GM11168 (cell line): Measurements from ENCODE around the gene CHKB.

Experiments
- in situ Hi-C: fragments of 300-500 bp; cut with MboI; formaldehyde crosslinking; loops from one replicate; pipeline ENCODE4 v1.12.0; 2022; ENCODE audit warnings: low sequenced_read_pairs; ENCODE audit not compliant: unreplicated experiment

The CHKB gene

DNA sequence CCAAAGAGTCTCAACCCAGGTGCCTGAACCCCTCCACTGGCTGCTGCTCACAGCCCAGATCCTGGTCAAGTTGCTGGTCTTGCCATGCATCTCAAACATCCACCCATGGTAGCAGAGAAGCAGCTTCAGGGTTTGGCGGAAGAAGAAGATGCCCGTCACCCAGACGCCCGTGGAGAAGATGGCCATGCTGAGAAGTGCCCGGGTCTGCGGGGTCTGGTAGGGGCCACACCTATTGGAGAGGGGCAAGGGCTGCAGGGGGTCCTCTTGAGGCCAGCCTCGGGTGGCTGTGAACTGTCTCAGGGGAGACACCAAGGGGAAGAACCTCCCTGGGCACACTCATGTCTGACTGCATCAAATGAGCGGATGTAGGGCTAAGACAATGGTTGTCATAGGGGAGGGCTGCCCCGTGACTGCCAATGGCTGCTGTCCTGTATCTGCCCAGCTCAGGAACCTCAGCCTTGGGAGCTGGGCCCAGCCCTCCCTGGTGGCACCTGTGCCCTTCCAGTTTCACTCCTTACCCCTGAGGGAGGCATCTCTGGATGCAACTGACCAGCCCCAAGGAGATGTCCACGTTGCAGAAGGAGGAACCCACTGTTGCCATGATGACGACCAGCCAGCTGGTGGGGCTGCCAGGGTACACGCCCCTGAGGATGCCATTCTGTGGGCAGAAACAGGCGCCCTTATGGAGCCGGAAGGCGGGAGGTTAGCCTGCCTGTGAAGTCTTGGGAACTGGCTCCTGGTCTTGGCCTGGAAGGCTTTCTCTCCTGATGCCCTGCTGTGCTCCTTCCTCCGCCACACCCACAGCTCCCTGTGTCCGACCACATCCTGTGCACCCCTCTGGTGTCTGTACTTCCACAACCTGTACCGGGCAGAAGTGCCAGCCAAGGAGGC is 5.6 kb downstream of the CHKB start:
- in situ Hi-C loops: no loop called here

DNA sequence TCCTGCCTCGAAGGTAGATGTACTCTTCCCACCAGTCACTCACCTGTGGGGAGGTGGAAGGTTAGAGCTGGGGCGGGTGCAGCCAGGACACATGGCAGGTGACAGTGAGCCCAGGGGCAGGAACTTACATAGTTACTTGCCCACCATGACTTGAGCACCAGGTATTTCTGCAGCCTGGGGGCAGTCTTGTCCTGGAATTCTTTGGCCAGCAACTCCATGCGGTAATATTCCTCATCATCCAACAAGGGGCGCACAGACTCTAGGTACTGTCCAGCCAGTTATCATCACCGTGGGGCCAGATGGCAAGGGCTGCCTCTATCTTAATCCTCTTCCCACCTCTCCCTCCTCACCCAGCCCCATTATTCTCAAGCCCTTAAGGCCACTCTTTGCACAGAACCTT is 6.6 kb downstream of the CHKB start:
- in situ Hi-C loops: no loop called here

DNA sequence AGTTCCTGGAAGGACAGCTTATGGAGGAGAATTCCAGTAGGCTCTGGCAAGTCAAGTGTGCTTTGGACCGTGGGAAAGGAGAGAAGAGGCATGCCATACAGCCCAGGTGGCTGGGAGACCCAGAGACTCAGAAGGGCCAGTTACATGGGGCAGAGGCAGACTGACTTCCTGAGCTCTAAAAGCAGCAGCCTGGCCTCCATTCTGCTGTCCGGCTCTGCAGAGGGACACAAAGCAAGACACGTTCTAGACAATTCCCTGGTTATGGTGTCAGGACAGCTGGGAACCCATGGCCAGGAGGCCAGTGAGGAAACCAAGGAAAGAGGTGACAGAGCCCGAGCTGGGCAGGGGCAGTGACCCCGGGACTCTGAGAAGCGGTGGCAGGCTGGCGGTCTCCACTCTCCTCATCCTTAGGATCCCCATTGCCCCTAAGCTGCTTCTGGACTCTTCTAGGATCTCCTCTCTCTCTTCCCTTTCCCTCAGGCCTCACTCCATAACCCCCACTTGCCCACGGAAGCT is 7.2 kb downstream of the CHKB start:
- in situ Hi-C loops: no loop called here

DNA sequence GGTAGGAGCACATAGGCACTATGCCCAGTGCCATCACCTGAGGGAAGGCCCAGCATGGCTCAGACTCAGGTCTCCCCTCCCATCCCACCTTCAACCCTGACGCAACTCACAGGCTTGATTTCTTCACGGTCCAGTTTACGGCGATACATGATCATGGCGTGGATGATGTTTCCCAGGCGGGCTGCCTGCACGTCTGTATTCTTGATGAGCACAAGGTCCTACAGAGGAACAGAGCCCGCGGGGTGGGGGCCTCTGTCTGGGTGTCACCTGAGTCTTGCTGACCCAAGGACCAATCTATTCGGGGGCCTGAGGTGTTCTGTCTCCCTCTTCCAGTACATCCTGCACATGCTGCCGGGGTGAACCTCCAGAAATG is 8.3 kb downstream of the CHKB start:
- in situ Hi-C loops: no loop called here

DNA sequence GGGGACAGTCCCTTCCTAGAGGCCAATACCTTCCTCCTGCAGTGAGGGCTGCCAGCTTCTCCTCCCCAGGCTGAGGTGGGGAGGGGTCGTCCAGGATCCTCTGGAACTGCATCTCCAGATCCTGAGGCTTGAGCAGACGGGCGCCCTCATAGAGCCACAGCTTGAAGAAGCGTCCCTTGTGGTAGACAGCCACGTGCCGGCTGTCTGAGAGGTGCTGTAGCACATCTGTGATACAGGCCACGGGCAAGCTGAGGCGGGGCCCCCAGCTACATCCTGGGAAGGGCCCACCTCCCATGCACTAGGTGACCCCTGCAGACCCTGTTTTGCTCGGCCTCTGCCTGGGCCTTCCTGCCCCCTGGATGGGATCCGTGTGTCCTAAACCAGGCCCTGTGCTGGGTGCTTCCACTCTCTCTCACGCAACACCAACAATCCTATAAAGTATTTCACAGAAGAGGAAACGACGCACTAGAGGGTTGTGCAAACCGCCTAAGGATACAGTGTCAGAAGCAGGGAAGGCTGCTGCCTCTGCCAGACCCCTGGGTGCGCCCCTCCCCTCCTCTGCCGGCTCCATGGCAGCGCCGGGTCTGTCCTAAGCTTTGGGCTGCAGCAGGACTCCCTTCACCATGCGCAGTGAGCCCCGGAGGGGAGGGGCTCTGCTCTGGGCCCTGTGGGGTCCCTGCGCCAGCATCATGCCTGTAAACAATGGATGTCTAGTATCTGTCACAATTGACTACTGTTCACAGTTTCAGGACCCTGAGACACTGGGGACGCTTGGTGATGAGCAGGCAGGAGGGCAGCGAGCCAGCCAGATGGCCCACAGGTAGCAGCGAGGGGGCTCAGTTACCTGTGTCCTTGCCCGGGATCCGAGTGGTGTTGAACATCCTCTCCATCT is 8.9 kb downstream of the CHKB start:
- in situ Hi-C loops: no loop called here

DNA sequence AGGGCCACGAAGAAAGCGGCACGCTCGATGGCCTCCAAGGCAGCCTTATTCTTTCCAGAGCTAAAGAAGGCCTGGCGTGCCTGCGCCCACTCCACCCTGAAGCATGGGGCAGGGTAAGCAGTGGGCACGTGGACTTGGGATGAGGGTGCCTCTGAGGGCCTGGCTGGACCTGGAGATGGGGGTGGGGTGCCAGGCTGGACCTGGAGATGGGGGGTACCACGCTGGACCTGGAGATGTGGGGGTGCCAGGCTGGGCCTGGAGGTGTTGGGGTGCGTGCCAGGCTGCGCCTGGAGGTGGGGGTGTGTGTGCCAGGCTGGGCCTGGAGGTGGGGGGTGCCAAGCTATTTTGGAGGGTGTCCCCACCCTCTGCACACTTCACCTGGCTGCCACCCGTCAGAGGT is 9.7 kb downstream of the CHKB start:
- in situ Hi-C loops: no loop called here

DNA sequence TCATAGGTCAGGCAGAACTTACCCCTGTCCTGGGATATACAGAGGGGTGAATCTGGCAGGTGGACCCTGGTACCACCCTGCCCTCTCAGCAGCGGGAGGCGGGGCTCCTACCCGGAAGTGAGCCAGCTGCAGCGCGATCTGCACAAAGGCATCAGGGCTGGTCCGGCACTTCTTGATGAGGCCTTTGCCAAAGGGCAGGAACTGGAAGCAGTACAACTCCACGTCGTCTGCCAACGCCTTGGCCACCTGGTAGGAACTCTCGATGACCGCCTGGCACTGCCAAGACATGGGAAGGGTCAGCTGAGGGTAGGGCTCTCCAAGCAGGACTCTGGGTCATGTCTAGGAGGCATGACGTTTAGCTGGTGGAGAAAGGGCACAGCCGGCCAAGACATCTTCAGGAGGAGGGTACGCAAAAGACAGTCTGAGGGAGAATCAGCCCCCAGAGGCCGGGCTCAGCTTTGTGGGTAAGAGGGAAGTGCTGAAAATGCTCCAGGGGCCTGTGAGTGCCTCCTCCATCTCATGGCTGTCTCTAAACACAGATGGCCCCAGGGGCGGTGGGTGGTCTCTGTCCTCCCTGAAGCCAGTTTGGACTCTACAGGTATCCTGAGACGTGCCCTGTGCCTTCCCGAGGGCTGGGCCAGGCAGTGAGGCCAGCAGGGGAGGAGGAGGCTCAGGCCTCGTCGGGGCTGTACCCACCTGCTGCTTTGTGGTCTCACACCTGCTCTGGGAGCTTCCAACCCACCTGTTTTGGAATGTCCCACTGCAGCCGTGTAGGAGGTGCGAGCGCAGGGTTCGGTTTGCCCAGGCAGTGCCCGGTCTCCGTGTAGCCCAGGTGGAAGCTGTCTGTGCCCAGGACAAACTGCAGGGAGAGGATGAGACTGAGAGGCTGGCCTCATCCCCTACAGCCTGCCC is 11.1 kb downstream of the CHKB start:
- in situ Hi-C loops: no loop called here

DNA sequence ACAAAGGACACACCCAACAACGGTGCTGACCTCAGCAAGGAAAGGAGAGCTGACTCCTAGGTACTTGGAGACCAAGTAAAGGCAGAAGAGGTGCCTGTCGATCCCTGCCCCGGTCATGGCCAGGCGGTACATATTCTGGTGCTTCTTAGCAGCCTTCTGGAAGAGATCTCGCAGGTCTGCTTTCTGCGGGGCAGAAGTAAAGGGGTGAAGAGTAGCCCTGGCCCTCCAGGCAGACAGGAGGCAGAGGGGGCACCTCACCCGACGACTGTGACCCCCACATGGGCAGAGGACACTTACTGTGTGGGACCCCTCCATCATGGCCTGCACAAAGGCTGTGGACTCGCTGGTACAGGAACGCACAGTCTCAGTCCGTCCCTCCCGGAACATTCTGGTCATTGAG is 11.8 kb downstream of the CHKB start:
- in situ Hi-C loops: no loop called here

DNA sequence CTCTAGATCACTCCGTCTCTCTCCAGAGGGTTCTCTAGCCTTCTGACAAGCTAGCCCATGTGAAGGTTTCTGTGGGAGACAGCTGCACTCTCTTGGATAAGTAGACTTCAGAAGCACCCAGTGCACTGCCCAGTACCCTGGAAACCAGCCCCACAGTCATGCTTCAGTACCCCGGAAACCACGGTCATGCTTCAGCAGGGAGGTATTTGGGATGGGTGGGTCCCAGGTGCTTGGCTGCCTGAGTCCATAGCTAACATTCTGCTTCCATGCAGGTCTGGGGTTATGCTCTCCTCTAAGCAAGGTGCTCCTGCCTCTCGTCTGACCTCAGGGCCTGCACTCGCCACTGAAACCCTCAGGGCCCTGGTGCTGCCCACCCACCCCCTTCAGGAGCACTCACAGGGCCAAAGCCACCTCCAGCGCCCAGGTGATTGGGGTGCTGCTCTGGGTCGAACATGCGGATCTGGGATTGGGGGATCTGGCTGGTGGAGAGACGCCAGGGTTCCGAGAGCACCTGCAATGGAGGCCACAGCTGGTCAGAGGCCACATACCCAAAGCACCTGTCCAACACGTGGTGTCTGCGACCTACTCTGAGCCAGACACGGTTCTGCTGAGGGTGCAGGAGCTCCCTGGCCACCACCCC is 12.6 kb downstream of the CHKB start:
- in situ Hi-C loops: no loop called here

DNA sequence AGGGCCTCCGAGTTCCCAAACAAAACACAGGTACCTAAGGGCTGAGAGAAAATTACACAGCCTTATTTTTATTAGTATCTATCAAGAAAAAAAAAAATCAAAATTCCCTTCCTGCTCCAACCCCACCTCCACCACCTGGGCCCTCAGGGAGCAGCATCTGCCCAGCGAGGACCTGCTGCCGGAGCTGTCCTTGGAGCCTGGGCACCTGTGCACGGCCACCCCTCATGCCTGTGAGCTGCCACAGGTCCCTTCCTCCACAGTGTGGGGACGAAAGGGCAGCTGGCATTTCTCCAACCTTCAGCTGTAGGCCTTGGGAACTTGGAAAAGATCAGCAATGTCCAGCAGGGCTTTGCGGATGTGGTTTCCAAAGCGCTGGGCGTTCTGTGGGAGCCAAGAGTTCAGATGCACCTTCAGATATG is 13.6 kb downstream of the CHKB start:
- in situ Hi-C loops: no loop called here

DNA sequence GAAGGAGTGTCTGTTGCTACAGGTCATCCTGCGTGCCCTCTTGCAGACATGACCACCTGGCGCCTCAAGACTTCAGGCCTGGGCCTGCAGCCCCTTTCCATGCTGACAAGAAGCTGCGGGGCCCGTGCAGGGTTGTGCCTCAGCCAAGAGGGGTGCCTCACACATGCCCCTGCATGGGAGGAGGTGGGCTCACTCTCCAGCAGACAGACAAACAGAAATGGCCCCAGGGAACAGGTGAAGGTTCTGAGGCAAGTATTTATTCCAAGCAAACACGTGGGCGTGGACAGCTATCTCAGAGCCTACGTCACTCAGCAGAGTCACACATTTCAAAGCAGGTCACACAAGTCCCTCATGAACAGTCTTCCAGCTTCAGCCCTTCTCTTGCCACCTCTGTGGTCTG is 14.0 kb downstream of the CHKB start:
- in situ Hi-C loops: no loop called here

DNA sequence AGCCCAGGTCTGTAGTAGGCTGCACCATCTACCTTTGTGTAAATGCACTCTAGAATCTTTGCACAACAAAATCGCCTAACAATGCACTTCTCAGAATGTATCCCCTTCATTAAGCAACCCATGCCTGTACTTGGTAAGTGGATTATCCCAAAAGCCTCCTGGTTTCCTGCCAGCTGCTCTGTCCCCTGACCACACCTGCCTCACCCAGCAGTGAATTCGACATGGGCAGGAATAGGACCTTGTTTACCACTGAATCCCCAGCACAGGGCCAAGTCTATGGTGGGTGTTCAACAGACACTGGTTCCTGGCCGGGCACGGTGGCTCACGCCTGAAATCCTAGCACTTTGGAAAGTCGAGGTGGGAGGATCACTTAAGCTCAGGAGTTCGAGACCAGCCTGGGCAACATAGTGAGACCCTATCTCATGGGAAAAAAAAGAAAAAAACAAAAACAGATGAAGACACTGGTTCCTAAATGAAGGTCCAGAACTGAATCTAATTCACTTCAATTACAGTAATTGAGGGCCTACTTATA is 14.9 kb downstream of the CHKB start:
- in situ Hi-C loops: no loop called here

DNA sequence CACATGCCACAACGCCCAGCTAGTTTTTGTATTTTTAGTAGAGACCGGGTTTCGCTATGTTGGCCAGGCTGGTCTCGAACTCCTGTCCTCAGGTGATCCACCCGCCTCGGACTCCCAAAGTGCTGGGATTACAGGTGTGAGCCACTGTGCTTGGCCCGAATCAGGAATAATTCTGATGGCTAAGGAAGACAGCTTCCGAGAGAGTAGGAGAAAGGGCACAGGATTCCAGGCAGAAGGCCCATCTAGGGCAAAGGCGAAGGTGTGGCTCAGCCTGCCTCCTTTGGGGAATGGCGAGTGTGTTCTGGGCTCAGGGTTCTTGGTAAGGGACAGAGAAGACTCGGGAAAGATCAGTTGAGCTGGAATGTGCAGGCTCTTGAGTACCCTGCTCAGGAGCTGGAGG is 18.4 kb downstream of the CHKB start:
- in situ Hi-C loops: no loop called here

DNA sequence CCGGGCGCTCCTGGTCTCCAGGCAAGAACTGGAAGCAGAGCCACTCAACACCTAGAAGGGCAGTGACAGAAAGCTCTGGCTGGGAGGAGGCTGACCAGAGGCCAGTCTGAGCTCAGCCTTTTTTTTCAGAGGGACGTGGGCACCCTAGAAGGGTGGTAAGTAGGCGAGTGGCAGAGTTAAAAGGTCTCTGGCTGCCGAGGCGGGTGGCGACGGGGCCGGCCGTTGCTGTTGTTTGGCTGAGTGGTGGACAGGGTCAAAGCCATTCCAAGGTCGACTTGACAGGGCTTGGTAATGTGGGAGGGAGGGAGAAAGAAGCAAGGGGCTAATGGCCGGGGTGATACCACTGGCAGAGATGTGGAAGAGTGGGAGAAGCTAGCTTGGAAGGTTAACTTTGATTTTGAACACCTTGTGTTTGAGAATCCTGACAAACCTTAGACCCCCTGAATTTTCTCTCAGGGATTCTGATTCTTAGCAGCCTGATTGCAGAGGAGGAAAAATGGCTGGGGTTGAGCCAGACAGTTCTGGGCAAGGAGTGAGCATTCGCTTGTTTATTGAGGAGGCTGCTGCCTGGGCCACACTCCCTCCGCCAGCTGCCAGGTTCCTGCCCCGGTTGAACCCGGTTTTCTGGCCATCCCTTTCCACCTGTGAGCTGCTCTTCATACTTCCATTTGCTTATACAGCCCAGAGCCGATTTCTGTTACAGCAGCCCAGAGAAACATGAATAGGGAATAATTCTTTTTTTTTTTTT is 19.1 kb downstream of the CHKB start:
- in situ Hi-C loops: no loop called here

DNA sequence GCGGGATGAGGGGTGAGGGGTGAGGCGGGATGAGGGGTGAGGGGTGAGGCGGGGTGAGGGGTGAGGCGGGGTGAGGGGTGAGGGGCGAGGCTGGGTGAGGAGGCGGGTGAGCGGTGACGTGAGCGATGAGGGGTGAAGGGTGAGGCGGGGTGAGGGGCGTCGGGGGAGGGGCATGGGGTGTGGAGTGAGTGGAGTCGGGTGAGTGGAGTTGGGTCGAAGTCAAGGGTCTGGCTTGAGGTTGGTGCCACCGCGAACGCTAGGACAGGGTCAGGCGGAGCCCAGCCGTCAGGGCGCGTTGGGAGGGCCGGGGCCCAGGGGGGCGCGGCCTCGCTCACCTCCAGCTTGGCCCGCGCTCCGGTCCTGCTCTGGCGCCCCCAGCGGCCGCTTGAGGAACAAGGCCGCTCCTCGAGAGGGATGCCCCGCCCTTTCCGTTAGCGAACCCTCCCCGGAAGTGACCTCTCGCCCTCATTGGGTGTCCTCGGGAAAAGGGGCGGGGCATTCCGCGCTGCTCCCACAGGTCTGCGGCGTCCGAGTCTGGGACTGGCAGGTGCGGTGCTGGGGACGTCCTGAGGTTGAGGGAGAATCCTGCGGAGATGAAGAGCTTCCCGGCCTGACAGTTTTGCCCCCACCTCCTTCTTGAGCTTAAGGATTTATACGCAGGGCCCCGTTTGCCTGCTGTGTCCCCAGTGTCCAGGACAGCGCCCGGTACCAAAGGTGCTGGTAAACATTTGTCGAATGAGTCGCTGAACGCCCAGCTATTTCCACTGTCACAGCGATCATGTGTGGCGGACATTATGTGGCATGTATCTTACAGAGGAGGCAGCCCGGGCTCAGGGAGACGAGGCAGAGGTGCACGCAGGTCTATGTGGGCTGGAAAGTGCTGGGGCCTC is 19.9 kb downstream of the CHKB start, which contains the start of gene SYCE3:
TSS of gene SYCE3 (minus strand) at position 397 of the 890 bp plus-strand sequence. CDS start 6,514 bp downstream, outside the sequence.
- in situ Hi-C loops: no loop called here

DNA sequence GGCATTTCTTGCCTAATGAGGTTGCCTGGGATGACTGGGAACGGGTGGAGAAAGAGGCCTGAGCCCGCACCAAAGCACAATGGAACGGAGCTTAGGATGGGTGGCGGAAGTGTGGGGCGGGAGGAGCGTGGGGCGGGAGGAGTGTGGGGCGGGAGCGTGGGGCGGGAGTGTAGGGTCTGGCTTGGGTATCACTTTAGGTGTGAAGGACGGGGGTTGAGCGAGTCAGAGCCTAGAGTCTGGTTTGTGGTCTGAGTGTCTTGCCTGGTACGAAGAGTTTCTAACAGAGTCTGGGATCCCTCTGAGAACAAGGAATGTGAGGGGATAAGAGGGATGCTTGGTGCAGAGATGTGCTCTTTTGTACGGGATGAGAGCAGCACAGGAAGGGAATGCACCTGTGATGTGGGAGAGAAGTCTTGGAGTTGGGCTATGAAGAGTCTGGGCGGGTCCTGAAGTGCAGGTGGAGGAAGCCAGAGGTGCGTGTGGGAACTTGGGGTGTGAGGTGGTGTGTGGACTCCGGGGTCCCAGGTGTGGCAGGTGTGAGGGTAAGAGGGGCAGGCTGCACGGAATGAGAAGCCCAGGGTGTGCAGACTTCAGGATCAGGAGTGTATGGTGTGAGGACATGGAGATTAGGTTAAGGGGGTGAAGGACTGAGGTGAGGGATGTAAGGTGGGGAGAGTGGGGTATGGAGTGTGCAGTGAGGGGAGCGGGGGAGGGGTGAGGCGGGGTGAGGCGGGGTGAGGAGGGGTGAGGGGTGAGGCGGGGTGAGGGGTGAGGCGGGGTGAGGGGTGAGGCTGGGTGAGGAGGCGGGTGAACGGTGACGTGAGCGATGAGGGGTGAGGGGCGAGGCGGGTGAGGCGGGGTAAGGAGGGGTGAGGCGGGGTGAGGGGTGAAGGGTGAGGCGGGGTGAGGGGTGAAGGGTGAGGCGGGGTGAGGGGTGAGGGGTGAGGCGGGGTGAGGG is 21.0 kb downstream of the CHKB start:
- in situ Hi-C loops: no loop called here

DNA sequence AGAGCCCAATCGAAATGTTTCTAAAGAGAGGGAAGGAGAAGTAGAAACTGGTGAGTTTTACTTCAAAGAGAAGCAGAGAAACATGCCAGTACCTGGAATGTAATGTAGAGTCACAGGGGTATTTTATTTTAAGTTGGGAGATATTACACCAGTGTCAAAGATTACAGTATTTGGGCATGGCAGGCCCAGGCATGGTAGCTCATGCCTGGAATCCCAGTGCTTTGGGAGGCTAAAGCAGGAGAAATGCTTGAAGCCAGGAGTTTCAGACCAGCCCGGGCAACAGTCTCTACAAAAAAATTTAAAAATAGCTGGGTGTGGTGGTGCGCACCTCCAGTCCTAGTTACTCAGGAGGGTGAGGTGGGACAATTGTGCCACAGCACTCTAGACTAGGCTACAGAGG is 22.6 kb downstream of the CHKB start:
- in situ Hi-C loops: no loop called here
